Activated T-cell treated with anti-CD3 and anti-CD28 coated beads for 24 hours (primary cell): ENCODE data around the gene SFN.
"Not testable (repeated sequence)": the region's sequence is repeated elsewhere in the genome, so short reads cannot be mapped to it uniquely, and the experiment has no call there.

Experiments
- DNase-seq: peaks from one replicate; pipeline ENCODE4 v3.0.0-alpha.2; 2020; ENCODE audit warnings: low read depth

Gene SFN

DNA sequence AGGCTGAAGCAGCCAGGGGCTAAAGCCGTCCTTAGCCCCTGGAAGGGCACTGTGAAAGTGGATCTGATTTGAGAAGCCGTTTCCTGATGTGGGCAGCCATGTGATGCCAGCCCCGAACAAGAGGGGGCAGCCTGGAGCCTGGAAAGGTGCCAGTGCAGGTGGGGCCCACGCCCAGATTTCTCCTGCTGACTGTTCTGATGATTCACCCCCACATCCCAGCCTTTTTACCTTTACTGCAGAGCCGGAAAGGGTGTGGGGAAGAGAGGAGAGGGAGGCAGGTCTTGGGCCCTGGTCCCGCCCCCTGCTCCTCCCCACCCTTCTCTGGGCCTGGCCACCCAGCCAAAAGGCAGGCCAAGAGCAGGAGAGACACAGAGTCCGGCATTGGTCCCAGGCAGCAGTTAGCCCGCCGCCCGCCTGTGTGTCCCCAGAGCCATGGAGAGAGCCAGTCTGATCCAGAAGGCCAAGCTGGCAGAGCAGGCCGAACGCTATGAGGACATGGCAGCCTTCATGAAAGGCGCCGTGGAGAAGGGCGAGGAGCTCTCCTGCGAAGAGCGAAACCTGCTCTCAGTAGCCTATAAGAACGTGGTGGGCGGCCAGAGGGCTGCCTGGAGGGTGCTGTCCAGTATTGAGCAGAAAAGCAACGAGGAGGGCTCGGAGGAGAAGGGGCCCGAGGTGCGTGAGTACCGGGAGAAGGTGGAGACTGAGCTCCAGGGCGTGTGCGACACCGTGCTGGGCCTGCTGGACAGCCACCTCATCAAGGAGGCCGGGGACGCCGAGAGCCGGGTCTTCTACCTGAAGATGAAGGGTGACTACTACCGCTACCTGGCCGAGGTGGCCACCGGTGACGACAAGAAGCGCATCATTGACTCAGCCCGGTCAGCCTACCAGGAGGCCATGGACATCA is at the start of gene SFN:
Gene SFN, plus strand, starts transcription at position 369 of the 904 bp plus-strand sequence. Its CDS starts 64 bp downstream, at position 433.
- peak; percentile 37 for DNase-seq

DNA sequence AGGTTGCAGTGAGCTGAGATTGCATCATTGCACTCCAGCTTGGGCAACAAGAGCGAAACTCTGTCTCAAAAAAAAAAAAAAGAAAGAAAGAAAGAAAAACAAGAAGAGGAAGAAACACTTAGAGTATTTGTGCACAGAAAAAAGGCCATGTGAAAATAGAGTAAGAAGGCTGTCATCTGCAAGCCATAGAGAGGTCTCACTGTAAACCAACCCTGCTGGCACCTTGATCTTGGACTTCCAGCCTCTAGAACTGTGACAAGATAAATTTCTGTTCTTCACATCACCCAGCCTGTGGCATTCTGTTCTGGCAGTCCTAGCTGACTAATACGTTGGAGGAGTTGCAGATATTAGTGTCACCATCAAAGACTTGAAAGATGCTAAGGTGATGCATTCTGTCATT is 48.6 kb upstream of the SFN start:
- no peak for DNase-seq

- no peak for DNase-seq
Observed at GRCh38 chr1:26814893-26815292, 48.1 kb upstream of the SFN start.

DNA sequence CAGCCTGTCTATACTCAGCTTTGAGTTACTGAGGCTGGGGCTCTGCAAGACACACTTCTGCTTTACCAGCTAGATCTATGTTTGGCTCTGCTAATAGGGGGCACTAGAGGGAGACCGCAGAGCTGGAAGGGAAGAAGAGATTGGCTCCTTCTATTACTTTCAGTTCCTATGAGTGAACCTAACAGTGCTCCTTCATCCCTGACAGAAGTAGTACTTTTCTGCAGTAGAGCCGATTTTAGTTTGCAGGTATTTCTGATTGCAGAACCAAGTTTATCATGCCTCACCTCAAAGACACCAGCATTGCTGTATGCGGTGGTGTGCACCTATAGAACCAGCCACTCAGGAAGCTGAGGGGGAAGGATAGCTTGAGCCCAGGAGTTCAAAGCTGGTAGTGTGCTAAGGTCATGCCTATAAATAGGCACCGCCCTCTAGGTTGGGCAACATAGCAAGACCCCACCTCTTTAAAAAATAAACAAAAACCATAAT is 42.1 kb upstream of the SFN start:
- DNase-seq, result no peak

DNA sequence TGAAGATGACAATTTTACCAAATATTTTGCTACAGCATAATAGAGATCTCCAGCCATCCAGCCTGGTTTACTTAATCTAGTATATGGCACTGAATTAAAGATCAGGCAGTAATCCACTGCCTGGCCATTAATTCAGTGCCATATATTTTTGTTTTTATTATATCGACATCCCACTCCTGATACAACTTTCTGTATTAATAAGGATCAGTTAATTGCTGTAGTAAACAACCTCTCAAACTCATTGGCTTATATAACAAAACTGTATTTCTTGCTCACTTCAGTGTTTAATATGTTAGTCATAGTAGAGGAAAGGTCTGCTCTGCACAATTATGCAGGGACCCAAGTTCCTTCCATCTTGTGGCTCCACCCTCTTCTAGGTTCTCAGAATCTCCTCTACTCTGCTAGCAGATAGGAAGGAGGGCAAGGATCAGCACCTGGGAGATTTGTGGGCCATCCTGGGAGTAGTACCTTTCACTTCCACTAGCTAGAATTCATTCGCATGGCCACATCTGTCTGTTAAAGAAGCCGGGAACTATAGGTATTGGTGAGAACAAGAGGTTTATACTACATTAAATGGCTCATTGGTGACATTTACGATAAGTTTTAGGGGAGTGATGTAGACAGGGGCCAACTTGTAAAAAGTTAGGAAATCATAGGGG is 40.1 kb upstream of the SFN start:
- no peak for DNase-seq

GRCh38 chr1:26824731-26825130 is 38.2 kb upstream of the SFN start:
- no peak for DNase-seq

DNA sequence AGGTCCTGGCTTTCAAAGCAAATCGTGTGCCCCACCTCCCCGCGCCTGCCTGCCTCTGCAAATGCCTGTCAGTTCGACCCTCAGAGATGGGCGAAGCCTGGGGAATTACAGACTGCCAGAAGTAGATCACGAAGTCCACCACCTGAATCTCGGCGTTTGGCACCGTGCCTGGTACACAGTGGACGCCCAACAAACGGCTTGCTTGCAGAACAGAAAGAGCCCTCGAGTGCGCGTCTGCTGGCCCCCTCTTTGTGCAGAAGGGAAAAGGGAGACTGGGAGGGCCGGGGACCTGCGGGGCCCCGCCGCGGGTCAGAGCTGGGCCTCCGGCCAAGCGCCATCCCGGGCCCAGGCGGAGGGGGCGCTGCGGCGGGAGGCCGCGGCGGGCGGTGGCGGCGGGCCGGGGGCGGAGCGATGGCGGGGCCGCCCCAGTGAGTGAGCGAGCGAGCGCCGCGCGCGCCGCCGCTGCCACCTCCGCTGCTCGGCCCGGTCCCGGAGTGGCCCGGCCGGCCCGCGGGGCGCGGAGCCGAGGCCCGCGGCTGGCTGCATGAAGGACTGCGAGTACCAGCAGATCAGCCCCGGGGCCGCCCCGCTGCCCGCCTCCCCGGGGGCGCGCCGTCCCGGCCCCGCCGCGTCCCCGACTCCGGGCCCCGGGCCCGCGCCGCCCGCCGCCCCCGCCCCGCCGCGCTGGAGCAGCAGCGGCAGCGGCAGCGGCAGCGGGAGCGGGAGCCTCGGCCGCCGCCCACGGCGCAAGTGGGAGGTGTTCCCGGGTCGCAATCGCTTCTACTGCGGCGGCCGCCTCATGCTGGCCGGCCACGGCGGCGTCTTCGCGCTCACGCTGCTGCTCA is 36.5 kb upstream of the SFN start, which contains the start of gene ZDHHC18:
Gene ZDHHC18, plus strand, starts transcription at position 428 of the 845 bp plus-strand sequence. Its CDS starts 117 bp downstream, at position 545.
- peak; percentile 66 for DNase-seq

DNA sequence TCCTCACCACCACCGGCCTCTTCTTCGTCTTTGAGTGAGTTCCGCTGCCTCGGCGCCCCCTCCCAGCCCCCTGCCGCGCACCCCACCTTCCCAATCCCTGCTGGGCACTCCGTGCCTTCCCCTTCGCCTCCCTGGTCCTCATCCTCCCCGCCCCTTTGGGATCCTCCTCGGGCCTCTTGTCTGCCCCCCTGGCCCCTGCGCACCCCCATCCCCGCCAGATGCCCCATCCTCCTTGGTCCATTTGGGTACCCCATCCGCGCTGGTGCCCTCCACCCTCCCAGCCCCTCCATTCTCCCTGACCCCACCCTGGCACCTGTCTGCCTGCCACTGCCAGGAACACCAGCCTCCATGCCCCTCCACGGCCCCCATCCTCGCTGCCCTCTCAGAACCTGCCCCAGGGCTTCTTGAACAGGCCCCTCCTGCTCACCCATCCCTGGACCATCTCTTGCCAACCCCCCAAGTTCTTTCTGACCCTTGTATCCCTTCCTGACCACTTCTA is 35.8 kb upstream of the SFN start:
- DNase-seq, result no peak

DNA sequence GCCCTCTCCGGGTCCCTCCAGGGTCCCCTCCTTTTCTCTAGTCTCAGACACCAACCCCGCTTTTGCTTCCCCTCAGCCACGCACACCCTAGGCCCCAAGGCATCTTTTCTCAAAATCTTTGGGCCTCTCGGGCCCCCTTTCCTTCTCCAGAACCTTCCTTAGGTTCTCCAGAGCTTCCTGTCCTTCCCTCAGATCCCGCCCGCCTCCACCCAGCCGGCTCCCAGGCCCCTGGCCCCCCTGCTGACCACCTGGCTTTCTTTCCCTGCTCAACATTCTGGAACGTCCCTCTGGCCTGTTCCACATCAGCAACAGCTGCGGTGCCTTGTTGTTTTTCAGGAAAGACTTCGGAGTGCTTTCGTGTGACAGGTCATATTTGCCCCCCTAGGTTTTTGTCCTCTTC is 35.3 kb upstream of the SFN start:
- no peak for DNase-seq

- DNase-seq, result no peak
Observed at GRCh38 chr1:26828411-26828991, 34.4 kb upstream of the SFN start.

GRCh38 chr1:26829184-26829911 is 33.6 kb upstream of the SFN start:
- no peak for DNase-seq

DNA sequence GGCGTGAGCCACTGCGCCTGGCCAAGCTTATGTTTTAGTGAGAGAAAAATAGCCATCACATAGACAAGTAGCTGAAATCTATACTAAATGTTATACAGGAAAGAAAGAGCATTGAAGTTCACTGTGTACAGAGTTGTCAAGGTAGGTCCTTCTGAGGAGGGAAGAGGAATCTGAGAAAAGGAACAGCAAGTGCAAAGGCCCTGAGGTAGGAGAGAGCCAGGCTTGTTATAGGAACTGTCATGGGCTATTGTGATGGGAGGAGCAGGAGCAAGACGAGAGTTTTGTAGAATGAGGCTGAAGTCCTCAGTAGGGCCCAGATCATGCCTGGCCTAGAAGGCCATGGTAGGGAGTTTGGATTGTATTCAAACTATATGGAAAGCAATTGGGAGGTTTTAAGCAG is 31.9 kb upstream of the SFN start:
- no peak for DNase-seq

- DNase-seq, result no peak
Observed at GRCh38 chr1:26831546-26832248, 31.3 kb upstream of the SFN start.

GRCh38 chr1:26832249-26832960 is 30.5 kb upstream of the SFN start:
- no peak for DNase-seq

GRCh38 chr1:26833432-26834405 is 29.2 kb upstream of the SFN start:
- DNase-seq, result peak; percentile 74

DNA sequence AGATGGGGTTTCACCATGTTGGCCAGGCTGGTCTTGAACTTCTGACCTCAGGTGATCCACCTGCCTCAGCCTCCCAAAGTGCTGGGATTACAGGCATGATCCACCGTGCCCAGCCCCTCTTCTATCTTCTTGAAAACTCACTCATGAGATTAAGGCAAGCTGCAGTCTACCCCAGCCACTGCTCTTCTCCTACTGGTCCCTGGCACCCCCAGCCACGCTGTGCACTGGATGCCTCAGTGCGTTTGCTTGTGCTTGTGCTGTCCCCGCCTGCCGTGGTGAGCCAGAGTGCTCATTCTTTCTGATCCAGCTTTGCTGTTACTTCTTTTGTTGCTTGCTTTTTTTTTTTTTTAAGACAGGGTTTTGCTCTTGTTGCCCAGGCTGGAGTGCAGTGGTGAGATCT is 25.3 kb upstream of the SFN start:
- DNase-seq, result not testable (repeated sequence)

DNA sequence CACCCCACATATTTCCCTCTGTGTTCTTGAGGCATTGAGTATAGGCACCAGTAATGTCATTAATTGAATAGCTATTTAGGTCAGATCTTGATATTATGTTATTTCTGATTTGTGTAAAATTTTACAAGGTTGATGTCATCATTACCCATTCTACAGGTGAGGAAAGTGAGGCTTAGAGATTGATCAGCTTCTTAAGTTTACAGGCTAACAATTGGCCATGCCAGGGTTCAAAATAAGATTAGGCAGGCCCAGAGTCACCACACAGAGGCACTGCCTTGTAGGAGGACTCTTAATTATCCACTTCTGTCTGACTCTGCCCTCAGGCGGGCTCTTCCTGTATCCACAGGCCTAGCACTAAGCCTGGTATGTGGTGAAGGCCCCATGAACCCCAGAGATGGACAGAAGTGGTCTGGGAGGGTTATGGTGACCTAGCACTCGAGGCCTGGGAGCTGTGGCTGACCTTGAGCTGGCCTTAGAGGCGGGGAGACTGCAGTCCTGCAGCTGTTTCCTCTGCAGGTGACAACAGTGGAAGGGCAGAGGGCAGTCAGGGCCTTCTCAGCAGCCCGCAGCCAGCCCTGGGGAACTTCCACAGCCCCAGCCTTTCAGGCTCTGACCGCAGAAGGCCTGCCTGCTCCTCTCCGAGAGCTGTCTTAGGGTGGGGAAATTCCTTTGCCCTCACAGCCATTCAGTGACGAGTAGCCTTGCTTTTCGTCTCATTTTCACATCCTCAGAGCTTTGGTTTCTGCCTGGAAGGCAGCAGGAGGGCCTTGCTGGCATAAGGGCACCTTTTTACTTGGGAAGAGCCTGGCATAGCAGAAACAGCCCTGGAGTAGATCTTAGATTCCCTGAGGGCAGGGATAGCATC is 24.2 kb upstream of the SFN start:
- peak; percentile 43 for DNase-seq
